Measurements from ENCODE around the gene PITX2.

The PITX2 gene

DNA sequence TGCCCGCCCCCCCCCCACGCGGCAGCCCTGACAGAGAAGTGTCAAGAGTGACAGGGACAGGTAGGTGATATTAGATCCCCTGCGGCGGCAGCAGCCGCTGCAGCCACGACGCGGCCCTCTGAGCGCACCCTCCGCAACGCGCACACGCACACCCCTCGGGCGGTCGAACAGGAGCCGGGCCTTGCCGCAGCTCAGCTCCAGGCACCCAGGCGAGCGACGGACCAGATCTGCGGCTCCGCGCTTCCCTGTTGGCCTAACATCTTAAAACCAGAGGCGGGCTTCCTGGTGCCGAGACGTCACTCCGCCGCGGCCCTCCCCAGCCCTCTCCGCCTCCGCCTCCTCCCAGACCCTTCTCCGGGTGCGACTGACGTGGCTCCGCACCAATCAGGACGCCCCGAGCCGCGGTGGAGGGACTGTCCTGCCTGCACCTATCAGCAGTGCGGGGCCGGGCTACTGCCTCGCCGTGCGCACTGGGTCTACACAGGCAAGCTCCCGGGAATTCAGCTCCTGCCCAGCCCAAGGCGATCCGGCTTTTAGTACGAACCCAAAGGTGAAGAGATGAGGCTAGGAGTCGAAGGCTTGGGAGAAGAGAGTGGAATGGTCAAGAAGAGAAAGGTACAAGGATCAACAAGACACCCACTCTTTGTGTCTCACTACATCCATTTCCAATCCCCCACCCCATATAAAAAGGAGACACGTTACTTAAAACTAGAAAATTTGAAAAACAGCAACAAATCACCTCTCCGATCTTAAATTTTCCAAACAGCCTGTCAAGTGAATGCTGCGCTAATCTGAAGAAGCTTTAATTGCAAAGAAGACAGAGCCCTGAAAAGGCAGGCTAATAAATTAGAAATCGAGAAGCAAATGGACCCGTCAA lies at the start of gene PITX2:
TSS of gene PITX2 (minus strand) at position 237 of the 877 bp plus-strand sequence. CDS start 617 bp downstream, outside the sequence.
- no peak for DNase-seq

DNA sequence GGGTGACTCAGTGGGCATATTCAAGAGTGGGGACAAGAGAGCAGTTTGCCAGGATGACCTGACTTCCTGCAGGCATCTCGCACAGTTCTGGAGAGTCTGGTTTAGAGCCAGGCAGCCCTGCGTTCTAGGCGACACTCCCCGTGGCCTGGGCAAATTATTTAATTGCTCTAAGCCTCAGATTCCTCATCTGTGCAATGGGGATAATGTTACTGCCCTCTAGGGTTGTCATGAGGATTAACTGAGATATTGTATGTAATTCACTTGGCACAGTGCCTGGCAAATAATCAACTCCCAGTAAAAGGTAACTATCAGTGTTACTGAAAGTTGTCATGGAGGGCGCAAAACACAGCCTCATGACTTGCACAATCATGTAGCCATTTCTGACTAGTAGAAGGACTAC lies 48.8 kb upstream of the PITX2 start:
- no peak for DNase-seq

DNA sequence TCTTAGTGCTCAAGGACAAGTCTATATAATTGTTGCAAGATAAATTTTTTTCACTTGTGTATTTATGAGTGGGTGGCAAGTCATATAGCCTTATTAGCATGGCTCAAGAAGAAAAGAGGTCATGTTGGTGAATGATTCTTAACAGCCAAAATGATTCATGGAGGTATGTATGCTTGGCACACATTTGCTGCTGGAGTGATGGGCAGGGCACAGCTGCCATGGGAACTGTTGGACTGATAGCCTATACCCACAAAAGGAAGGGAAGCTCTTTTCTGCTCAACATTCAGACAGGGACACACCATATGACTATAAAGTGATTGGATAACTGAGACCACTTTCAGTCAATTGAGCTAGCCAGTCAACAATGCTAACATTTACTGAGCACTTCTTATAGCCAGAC lies 46.8 kb upstream of the PITX2 start:
- DNase-seq: no peak

DNA sequence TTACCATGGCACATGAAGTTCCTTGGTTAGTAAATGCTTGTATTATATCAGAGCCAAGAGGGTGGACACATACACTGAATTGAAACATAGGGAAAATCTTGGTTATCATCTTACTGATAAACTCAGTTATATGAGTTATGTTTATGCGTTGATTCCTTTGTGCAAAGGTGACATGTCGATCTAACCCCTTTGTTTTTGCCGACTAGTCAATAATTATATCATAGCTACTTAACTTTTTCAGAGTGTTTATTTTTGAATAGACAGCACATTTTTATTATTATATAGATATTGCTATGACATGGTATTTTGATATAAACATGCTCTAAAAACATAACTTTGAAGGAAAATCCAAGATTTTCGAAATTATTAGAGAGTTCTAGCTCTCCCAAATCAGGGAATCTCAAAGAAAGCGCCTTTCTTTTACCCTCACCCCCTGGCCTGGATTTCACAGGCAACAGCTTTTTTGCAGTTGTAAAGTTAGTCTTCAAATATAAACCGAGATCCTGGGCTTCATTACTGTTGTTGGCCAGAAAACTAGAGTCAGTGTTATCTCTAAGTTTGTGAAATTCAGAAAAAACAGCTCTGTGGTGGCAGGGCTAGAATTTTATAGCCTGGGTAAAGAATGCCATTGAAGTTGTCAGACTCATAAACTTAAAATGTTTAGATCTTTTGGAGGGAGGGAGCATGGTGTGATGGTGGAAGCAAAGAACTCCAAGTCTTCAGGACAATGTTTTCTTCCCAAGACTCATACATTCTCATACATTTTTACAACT lies 45.8 kb upstream of the PITX2 start:
- no peak for DNase-seq

DNA sequence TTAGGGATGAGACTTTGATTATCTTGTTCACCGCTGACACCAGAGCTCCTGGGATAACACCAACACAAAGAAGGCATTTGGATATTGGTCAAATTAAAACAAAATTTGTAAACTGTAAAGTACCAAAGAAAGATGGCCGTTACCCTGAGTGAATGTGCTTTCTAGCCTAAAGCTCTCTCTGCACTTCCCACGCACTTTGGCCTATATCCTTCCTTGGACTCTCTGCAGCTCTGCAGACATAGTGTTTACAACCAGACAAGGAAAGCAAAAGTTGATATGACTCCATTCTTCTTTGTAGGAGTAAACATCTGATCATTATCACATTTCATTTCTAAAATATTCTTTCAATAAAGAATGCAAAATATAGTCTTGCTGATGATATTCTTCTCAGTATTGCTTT lies 44.8 kb upstream of the PITX2 start:
- no peak for DNase-seq

DNA sequence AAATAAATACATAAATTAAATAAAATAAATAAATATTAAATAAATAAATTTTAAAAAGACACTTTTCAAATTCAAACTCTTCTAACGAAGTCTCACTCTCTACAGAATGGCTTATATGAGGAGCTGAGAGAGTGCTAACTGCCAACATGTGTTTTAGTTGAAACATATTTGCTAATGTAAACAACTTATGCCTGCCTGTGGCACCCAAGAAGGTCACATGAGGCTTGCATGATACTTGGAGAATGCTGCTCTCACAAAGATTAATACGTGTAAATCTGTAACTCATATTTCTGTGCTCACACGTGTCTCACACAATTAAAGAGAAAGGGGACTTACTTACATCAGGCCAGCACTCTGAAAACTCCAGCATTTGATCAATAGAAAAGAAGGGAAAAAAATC lies 43.2 kb upstream of the PITX2 start:
- no peak for DNase-seq

DNA sequence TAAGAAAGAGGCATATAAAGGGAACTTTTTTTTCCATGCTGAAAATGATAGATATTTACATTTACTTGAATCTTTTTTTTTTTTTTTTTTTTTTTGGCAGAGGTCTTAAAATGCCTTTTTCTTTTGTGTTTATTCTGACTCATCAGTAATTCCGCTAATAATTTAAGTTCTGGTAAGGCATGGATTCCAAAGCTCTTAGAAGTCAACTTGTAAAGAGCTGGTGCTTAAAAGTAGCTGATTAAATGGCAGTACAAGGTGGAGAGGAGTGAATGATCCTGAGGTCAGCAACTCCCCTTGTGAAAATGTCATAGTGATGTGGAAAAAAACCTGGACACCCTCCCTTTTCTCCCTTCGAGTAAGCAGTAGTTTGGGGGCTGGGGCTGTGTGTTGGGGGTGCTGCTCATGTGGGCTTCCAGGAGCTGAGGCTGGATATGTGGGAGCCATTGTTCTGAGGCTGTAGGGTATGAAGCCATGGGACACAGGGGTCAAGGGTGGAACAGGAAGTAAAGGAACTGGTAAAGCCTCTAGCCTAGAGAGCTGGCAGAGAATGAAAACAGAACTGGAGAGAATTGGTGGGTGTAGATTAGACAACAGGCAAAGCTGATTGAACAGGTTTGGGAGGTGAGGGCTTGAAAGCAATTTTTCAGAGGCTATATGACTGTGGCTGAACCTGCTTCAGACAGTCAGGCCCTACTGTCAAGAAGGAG lies 41.0 kb upstream of the PITX2 start:
- DNase-seq: no peak

DNA sequence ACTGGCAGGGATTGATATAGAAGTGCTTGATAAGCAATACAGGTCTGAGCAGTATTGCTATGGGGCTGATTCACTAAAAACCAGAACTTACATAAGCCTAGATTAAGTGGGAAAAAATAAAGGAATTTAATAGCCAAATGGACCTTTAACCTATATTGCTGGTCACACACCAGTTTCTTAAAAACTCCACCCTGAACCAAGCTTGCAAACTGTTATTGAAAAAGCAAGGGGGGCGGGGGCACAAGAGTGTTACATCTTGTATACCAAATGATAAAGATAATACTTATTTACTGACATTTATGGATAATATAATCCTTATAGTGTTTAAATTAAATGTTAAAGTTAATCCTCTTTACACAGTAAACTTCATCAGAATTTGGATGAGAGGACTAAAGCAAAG lies 40.3 kb upstream of the PITX2 start:
- no peak for DNase-seq

DNA sequence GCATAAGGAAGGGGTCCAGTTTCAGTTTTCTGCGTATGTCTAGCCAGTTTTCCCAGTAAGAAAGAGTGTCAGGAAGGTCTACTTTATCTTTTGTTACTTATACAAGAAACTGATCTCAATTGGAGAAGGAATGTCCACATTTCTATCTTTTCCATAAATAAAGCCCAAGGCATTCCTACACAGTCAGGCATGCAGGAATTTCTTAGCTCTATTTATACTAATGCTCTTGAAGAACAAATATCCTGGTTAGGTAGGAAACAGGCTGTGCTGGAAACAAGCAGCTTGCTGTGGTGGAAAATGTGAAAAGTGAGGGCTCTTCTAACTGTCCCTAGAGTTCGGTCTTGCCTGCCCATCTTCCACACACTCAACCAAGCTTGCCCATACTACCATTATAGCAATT lies 37.9 kb upstream of the PITX2 start:
- DNase-seq: no peak

DNA sequence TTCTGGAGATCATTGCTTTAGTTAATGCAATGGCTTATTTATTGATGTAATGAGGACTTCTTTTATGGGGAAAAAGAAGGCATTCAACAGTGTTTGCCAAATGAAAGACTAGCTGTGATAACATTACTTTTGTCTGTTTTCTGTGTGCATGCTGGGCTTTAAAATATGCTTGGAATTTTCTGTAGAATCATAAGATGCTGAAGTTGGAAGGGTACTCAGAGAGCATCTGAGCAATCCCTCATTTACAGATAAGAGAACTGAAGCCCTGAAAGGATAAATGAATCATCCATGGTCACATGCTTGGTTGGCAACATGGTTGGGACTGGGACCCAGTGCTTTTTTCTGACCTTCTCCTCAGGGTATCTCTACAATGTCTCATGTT lies 31.4 kb upstream of the PITX2 start:
- DNase-seq: no peak

DNA sequence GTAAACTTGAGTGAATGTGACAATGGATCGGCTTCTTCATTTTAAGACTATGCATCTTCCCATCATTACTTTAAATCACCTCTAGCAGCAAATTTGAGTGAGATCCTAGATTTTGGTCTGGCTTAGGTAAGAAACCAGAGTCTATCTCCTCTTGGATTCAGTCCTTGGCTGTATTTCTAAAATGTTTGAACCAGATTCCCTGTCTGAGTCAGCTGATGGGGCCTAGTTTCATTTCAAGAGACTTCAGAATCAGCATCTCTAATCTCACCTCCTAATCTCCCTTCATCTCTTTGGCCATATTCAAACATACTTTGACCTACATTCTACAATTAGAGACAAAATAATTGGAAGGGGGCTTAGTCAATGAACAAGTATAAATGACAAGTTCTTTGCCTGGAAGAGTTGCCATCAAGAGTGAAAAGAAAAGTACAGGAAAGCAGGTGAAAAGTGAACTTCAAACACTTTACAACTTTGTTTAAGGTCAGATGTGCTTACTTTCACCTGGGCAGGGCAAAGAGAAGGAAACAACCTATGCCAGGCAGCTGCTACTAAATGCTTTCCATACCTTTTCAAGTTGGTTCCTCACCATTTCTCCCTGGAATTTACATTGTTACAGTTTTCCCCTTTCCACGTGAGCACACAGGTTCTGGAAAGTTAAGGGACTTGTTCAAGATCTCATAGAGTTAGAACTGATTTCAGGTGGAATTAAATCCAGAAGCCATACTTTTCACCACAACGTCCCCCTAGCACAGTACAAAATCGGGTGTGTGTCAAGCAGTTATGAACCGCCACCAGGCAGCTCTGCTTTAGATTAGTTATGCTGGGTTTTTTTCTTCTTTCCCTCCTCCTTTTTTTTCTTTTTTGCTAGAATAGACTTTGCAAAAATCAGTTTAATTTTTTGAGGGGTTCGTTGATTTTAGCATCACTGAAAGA lies 30.7 kb upstream of the PITX2 start:
- DNase-seq: no peak

DNA sequence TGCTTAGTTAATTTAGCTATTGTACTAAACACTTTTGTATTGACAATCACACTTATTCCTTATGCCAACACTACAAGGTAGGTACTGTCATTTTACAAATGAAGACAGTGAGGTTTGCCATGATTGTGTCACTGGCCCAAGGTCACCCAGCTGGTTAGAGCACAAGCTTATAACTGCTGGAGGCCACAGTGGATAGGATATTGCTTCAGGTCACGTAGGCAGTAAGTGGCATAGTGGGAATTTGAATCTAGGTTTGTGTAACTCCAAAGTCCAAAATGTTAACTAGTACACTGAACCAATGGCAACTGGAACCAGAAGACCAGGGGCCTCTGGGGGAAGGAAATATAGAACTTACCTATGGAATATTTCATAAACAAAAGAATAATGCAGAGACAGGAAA lies 21.1 kb upstream of the PITX2 start:
- DNase-seq: no peak

DNA sequence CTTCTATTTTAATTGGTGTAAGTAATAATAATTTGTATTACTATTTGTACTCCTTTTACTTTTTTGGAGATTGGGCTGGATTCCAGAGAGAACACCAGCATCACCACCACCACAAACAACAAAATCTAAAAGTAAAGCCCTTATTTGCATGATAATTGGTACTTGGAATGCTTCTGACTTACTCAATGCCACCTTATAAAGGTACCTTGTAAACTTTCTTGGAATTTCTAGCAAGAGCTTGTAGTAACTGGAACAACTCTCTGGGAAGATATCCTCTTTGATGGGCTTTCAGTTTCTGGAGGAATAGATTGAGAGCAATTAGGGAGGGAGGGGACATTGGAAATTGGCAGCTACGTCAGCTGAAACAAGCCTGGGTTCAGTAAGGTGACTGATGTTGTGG lies 20.2 kb upstream of the PITX2 start:
- no peak for DNase-seq

DNA sequence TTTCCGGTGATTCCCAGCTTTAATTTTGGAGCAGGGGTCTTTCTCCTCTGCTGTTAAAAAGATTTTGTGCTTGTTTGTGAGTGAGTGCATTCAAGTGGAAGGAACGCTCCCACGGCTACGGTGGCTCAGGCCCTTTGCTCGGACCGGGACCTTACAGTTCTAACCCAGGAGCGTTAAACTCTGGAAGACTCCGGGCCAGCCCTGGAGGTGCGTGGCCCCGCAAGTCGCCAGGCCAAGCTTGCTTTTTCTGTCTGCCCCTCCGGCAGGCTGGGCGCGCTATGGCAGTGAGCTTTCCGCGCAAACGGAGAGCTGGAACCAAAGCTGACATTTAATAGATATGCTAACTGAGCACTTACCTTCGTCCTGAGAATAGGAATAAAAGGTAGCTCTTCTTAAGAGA lies 18.3 kb upstream of the PITX2 start:
- no peak for DNase-seq

DNA sequence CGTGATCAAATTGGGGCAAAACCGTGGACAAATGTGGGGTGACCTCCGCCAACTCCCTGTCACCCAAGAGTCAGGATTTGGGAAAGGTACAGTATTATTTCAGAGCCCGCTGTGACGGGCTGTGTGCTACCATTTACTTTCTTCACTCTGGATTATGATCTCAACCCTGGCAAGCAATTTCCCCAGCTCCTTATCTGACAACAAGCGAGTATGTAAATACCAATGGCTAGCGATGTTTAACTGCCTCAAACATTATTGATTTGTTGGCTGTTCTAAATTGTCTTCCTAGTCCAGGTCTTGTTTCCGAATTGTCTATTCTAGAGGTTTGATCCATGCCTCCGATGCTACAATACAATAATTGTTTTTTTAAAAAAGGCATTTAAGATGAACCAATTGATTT lies 17.7 kb upstream of the PITX2 start:
- DNase-seq: no peak

DNA sequence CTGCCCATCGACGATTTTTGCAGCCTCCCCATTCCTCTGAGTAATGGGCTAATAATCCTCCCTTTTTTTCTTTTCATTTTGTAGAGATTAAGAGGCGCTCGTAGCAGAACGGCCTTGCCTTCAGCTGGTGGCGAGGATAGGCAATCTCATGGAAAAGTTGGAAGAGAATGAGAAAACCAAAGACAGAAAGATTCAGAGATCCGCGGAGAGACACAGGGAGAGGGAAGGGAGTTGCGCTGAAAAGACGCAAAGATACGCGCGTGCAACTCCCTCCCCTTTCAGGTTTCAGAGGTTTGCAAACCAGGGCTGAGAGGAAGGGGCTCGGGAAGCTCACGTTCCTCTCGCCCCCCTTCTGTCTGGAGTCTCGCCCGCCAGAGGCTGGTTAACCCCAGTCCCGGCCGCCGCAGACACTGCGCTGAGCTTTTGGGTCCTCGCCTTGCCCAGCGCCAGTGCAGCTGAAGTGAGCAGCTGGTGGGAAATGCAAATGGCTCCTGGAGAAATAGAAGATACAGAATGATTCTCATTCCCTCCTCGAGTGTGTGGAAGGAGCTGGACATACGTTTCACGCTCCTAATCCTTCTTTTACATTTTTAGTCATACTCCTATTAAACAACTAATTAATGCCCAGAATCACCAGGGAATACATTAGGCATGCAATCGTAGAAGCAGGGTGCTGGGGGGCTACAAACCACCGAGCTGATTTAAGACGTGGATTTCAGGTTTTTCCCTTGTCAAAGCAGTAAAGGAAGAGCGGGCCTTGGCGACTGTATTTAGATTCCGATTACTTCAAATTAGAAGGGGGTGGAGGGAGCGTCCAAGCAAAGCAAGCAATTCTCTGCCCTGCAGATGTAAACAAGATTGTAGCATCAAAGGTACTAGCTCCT lies 16.6 kb upstream of the PITX2 start:
- no peak for DNase-seq

DNA sequence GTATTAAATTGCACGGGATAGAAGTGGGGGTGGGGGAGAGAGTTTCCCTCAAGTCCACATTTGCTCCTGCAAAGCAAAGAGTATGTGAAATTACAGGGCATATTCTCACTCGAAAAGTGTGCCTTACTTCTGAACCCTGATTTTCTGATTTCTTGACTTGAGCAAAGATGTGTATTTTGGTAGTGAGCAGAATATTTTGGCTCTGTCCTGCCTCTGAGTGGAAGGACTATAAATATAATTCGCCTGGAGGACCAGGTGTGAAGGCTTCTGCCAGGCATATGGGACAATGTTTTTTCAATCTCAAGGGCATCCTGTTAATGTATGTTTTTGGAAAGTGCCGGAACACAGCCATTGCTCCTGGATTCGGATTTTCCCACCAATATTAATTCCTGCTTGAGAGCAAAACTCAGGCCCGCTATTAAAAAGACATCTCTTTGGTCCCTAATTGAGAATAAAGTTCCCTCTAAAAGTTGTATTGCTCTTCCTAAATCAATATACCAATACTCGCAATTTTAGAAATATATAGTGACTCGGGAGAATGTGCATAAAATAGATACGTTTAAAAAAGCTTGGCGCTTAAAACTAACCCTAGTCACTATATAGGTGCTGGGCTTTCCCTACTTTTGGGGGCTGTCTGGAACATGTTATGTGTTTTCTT lies 15.3 kb upstream of the PITX2 start:
- DNase-seq: no peak

DNA sequence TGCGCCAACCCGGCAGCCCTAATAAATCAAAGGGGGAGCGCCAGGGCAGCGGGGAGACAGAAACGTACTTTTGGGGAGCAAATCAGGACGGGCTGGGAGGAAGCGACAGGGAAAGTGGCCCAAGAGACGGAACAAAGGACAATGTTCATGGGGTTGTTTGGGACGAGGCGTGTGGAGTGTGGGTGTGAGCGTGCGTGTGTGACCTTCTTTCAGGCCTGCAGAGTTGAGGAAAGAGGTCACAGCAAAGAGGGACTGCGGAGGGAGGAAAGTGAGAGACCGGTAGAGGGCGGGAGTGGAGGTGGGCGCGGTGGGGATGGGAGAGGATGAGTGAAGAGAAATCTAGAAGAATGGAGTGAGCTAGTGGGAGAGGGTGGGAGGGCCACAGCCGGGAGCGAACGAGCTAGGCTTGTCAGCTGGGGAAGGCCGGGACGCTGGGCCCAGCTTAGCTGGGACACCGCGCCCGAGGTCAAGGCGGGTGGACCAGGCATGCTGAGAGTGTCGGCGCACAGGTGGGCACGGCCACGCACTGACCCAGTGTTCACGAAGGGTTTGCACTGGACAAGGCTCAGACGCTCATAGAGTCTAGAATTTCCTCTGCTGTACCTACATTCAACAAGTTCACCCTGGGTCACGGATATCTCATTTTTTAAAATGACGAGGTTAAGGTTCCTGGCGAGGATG lies 14.7 kb upstream of the PITX2 start:
- no peak for DNase-seq

DNA sequence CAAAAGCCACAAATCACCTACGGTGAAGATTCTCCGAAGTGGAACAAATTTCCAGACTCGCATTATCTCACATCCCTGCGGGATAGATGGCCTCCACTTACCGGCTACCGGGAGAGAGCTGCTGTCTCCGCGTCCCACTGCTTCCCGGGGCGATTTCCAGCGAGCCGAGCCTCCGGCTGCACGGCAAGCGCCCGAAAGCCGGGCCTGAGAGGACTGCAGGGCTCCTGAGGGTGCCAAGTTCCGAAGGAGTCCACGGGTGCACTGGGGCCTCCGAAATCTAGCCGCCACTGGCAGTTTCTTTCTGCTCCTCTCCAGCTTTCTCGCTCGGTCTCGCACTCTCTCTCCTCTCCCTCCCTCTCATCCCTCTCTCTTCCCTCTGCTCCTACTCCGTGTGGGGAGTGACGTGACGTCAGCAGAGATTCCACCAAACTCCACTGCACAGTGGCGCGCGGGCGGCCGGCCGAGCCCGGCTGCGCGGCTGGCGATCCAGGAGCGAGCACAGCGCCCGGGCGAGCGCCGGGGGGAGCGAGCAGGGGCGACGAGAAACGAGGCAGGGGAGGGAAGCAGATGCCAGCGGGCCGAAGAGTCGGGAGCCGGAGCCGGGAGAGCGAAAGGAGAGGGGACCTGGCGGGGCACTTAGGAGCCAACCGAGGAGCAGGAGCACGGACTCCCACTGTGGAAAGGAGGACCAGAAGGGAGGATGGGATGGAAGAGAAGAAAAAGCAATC lies 14.0 kb upstream of the PITX2 start:
- no peak for DNase-seq

Measured in NCI-H1092 (cell line).